Keratinocyte (primary cell): ENCODE measurements around the gene RALGPS2. TPM values are rescaled to one million over a fixed set of nuclear protein-coding genes. Genes with fewer than 3 reads are reported as not detected.

ENCODE experiments used
- DNase-seq: peaks from one replicate; pipeline ENCODE4 v3.0.0-alpha.2; 2011; ENCODE audit warnings: low read depth, missing footprints, low spot score
- FAIRE-seq: peaks from 2 replicates; lab custom pipeline; 2011; peaks lifted over from hg19 to GRCh38; lab: Jason Lieb, UNC
- H2AFZ ChIP-seq: 2 replicates; pipeline ENCODE4 v1.6.0; 2012; ENCODE audit warnings: low read length, control low read depth, inconsistent platforms; ENCODE audit not compliant: control insufficient read depth
- H3K27ac ChIP-seq: 2 replicates; pipeline ENCODE4 v1.5.1; 2011; ENCODE audit warnings: low read length; ENCODE audit not compliant: control insufficient read depth, insufficient read depth
- H3K27me3 ChIP-seq: 3 replicates; pipeline ENCODE4 v1.6.0; 2011; ENCODE audit warnings: low read length; ENCODE audit not compliant: control insufficient read depth, insufficient read depth; ENCODE audit errors: extremely low read depth
- H3K36me3 ChIP-seq, 2 experiments: 2 replicates in 1 of 2; 3 replicates in 1 of 2; pipeline ENCODE4 v1.5.1; 2011; ENCODE audit warnings: low read length in 2 of 2, mild to moderate bottlenecking in 1 of 2; ENCODE audit not compliant: control insufficient read depth in 2 of 2, insufficient read depth in 2 of 2; ENCODE audit errors: extremely low read depth in 1 of 2
- H3K4me1 ChIP-seq: 3 replicates; pipeline ENCODE4 v1.5.1; 2011; ENCODE audit warnings: low read length; ENCODE audit not compliant: control insufficient read depth, insufficient read depth; ENCODE audit errors: extremely low read depth
- H3K4me2 ChIP-seq: 3 replicates; pipeline ENCODE4 v1.6.0; 2011; ENCODE audit warnings: low read depth, low read length; ENCODE audit not compliant: control insufficient read depth, insufficient read depth; ENCODE audit errors: extremely low read depth
- H3K4me3 ChIP-seq, 3 experiments: fragments of 200-600 bp in 1 of 3; sonication (generic) in 1 of 3; 2 replicates in 2 of 3; 3 replicates in 1 of 3; pipeline ENCODE4 v1.5.1; 2011 to 2016; ENCODE audit warnings: low read length in 3 of 3, mild to moderate bottlenecking in 3 of 3, control low read depth in 2 of 3, inconsistent platforms in 1 of 3, low read depth in 1 of 3, mixed read lengths in 1 of 3, mixed run types in 1 of 3, moderate library complexity in 1 of 3; ENCODE audit not compliant: control insufficient read depth in 2 of 3, insufficient read depth in 2 of 3; ENCODE audit errors: extremely low read depth in 1 of 3
- H3K79me2 ChIP-seq: 2 replicates; pipeline ENCODE4 v1.6.0; 2012; ENCODE audit warnings: low read length; ENCODE audit not compliant: control insufficient read depth, insufficient read depth
- H3K9ac ChIP-seq: 3 replicates; pipeline ENCODE4 v1.6.0; 2011; ENCODE audit warnings: low read length; ENCODE audit not compliant: control insufficient read depth, insufficient read depth; ENCODE audit errors: extremely low read depth
- H3K9me1 ChIP-seq: 3 replicates; pipeline ENCODE4 v1.6.0; 2011; ENCODE audit warnings: low read length; ENCODE audit not compliant: control insufficient read depth, insufficient read depth; ENCODE audit errors: extremely low read depth
- H3K9me3 ChIP-seq: 2 replicates; pipeline ENCODE4 v1.5.1; 2012; ENCODE audit warnings: low read depth, low read length; ENCODE audit not compliant: control insufficient read depth
- H4K20me1 ChIP-seq: 3 replicates; pipeline ENCODE4 v1.6.0; 2011; ENCODE audit warnings: low read length; ENCODE audit not compliant: control insufficient read depth, insufficient read depth; ENCODE audit errors: extremely low read depth
- EZH2 ChIP-seq: IDR thresholded peaks from one replicate; pipeline ENCODE4 v1.6.1; 2012; ENCODE audit warnings: inconsistent platforms, mild to moderate bottlenecking, low read length, moderate library complexity
- dilution Hi-C: fragments of 300-500 bp; cut with MboI; formaldehyde crosslinking; loops from one replicate; pipeline ENCODE4 v1.7.0; 2020; ENCODE audit warnings: low sequenced_read_pairs; ENCODE audit not compliant: extremely low pct_ligation_motif_present
- polyA plus RNA-seq, 5 experiments: library from polyadenylated mRNA; depleted of rRNA in 3 of 5; stranded (reverse) in 3 of 5; stranded (forward) in 1 of 5; unstranded in 1 of 5; fragments of >200 nt; gene quantifications; 1 replicate in 1 of 5; 2 replicates in 3 of 5; 3 replicates in 1 of 5; pipeline versions ENCODE4 v1.2.1 to v1.2.3, GENCODE V29; 2011 to 2012; ENCODE audit warnings: missing spikeins in 2 of 5, low read depth in 1 of 5, low replicate concordance in 1 of 5
- TF ChIP-seq, protein P1 (sequence below), 3 experiments: IDR thresholded peaks in 1 of 3; conservative IDR thresholded peaks in 1 of 3; optimal IDR thresholded peaks in 1 of 3; 2 replicates in 2 of 3; 3 replicates in 1 of 3; pipeline versions ENCODE3 to v1.5.1; 2011; ENCODE audit warnings: low read length in 3 of 3, mild to moderate bottlenecking in 3 of 3, moderate library complexity in 2 of 3, control low read depth in 1 of 3, inconsistent platforms in 1 of 3; ENCODE audit not compliant: insufficient read depth in 2 of 3; ENCODE audit errors: extremely low read depth in 1 of 3

RALGPS2 gene
- polyA plus RNA-seq, 1 donor (not counting 4 experiments of a cell fraction or from before 2014, with no cell fraction given) = 14.8 TPM

DNA sequence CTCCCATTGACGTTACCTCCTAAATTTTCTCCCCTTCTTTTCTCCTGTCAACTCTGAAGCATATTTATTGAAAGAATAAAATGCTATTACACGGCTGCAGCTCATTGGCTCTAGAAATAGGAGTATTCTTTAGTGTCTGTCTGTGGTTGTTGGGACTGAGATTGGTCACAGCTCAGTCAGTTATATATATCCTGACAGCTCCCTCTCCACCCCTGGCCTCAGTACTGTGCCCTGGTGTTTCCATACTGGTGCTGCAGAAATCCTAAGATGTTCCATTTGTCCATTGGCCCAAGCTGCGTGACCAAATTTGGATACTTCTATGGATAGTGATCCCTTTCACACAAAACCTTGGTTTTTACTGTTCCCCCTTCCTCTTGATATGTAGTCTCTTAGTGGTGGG lies 67.3 kb downstream of the RALGPS2 start:
- TF ChIP-seq EZH2 = no peak
- TF ChIP-seq, protein P1, sequence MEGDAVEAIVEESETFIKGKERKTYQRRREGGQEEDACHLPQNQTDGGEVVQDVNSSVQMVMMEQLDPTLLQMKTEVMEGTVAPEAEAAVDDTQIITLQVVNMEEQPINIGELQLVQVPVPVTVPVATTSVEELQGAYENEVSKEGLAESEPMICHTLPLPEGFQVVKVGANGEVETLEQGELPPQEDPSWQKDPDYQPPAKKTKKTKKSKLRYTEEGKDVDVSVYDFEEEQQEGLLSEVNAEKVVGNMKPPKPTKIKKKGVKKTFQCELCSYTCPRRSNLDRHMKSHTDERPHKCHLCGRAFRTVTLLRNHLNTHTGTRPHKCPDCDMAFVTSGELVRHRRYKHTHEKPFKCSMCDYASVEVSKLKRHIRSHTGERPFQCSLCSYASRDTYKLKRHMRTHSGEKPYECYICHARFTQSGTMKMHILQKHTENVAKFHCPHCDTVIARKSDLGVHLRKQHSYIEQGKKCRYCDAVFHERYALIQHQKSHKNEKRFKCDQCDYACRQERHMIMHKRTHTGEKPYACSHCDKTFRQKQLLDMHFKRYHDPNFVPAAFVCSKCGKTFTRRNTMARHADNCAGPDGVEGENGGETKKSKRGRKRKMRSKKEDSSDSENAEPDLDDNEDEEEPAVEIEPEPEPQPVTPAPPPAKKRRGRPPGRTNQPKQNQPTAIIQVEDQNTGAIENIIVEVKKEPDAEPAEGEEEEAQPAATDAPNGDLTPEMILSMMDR (optimal IDR thresholded peaks at IDR 0.05 in 1 of 3, IDR thresholded peaks at IDR 0.05 in 1 of 3, conservative IDR thresholded peaks at IDR 0.05 in 1 of 3; ENCODE audit: extremely low read depth in 1 of 3, insufficient read depth in 2 of 3, low read length in 3 of 3) = no peak
- no peaks in the 10 kb centered on the region for H4K20me1 ChIP-seq
- H3K4me3 ChIP-seq = no peak overlapping the region
- no peak overlapping the region for H3K9ac ChIP-seq
- H3K4me2 ChIP-seq = no peak overlapping the region
- H2AFZ ChIP-seq = no peak overlapping the region
- no peaks in the 10 kb centered on the region for H3K27me3 ChIP-seq
- DNase-seq (no peak), FAIRE-seq (no peak)
- no peaks in the 10 kb centered on the region for H3K9me1 ChIP-seq
- no peaks in the 10 kb centered on the region for H3K79me2 ChIP-seq
- no peaks in the 10 kb centered on the region for H3K9me3 ChIP-seq
- H3K4me1 ChIP-seq = no peaks in the 10 kb centered on the region
- no peaks in the 10 kb centered on the region for H3K36me3 ChIP-seq
- H3K27ac ChIP-seq = no peak overlapping the region
- dilution Hi-C loops = no loop called here

DNA sequence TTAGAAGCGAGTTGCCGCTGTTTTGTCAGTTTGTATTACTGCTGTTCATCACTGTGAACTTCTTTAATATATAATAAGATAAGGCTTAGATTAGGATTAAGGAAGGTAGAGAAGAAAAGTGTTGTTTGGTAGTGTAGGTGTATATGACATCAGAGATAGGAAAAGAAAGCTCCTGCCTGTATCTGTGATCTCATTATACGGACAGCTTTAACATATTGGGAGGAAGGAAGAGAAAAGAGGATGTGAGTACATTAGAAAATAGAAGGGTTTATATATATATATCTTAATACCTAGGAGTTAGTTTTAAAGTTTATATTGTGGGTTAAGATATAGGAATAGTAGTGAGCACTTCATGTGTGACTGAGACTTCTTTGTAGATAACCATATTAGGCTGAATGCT lies 71.0 kb downstream of the RALGPS2 start:
- Histone ChIP-seq H3K79me2 (no peaks in the 10 kb centered on the region), H4K20me1 (no peaks in the 10 kb centered on the region), H3K9ac (no peak overlapping the region), H3K27me3 (no peaks in the 10 kb centered on the region), H3K4me1 (no peaks in the 10 kb centered on the region), H3K4me2 (no peak overlapping the region), H3K4me3 (no peak overlapping the region), H3K27ac (no peak overlapping the region), H2AFZ (no peak overlapping the region), H3K9me3 (no peaks in the 10 kb centered on the region), H3K36me3 (no peaks in the 10 kb centered on the region), H3K9me1 (no peaks in the 10 kb centered on the region)
- dilution Hi-C loops = no loop called here
- TF ChIP-seq EZH2 = no peak
- TF ChIP-seq, protein P1 (optimal IDR thresholded peaks at IDR 0.05 in 1 of 3, IDR thresholded peaks at IDR 0.05 in 1 of 3, conservative IDR thresholded peaks at IDR 0.05 in 1 of 3; ENCODE audit: extremely low read depth in 1 of 3, insufficient read depth in 2 of 3, low read length in 3 of 3) = no peak
- FAIRE-seq (no peak), DNase-seq (no peak)
